Panc1 (cell line): ENCODE data around the gene RSPH1. TPM values are rescaled to one million over a fixed set of nuclear protein-coding genes. Genes with fewer than 3 reads are reported as not detected.

Experiments
- ATAC-seq: fragments of 200-7000 bp; cut with Tn5 transposase; 2 replicates; pipeline ENCODE4 v1.9.1; 2020; ENCODE audit warnings: mild to moderate bottlenecking, moderate library complexity
- BruUV-seq: library from RNA; stranded (reverse); fragments of 400-500 nt; replicated peaks from 2 replicates; lab custom pipeline; 2021; lab: Mats Ljungman, UMichigan
- CTCF ChIA-PET: fragments of 300-600 bp; sonication (Branson Sonifier 250); formaldehyde crosslinking; loops from one replicate; lab custom pipeline; 2022; ENCODE audit warnings: antibody characterized with exemption; lab: Charles Lee
- POLR2A ChIA-PET: fragments of 300-600 bp; sonication (Branson Sonifier 250); formaldehyde crosslinking; loops from one replicate; lab custom pipeline; 2022; ENCODE audit warnings: antibody characterized with exemption; lab: Charles Lee
- DNase-seq: peaks from one replicate; pipeline ENCODE4 v3.0.0-alpha.2; 2010; ENCODE audit warnings: low read depth, low spot score
- H3K27ac ChIP-seq: 2 replicates; pipeline ENCODE4 v1.5.1; 2011; ENCODE audit warnings: mild to moderate bottlenecking, low read length, inconsistent platforms
- H3K27me3 ChIP-seq: fragments of 200-500 bp; sonication (Bioruptor generic); 2 replicates; pipeline ENCODE4 v1.6.0; 2014; ENCODE audit warnings: low read length, inconsistent platforms; ENCODE audit not compliant: control insufficient read depth, insufficient read depth
- H3K36me3 ChIP-seq: fragments of 200-500 bp; sonication (Bioruptor generic); 2 replicates; pipeline ENCODE4 v1.5.1; 2014; ENCODE audit warnings: inconsistent platforms, mild to moderate bottlenecking, low read length, moderate library complexity; ENCODE audit not compliant: control insufficient read depth, insufficient read depth
- H3K4me1 ChIP-seq: 2 replicates; pipeline ENCODE4 v1.5.1; 2011; ENCODE audit warnings: inconsistent platforms, mild to moderate bottlenecking, low read length, moderate library complexity; ENCODE audit not compliant: control insufficient read depth, insufficient read depth
- H3K4me3 ChIP-seq, 2 experiments: 2 replicates each; pipeline ENCODE4 v1.5.1; 2011 to 2012; ENCODE audit warnings: low read depth in 2 of 2, low read length in 2 of 2, mild to moderate bottlenecking in 2 of 2, inconsistent platforms in 1 of 2, moderate library complexity in 1 of 2
- H3K9me3 ChIP-seq: fragments of 200-500 bp; sonication (Bioruptor generic); 2 replicates; pipeline ENCODE4 v1.5.1; 2014; ENCODE audit warnings: low read depth, mild to moderate bottlenecking, inconsistent platforms, low read length, moderate library complexity; ENCODE audit not compliant: control insufficient read depth, insufficient read depth
- CTCF ChIP-seq: fragments of 450-650 bp; IDR thresholded peaks from 2 replicates; pipeline ENCODE4 v1.5.1; 2017; ENCODE audit warnings: mild to moderate bottlenecking
- POLR2AphosphoS5 ChIP-seq: IDR thresholded peaks from 2 replicates; pipeline ENCODE4 v1.6.1; 2012; ENCODE audit warnings: mild to moderate bottlenecking, low read depth, low read length, moderate library complexity
- REST ChIP-seq, 2 experiments: IDR thresholded peaks; 2 replicates each; pipeline ENCODE4 v1.6.1; 2011 to 2012; ENCODE audit warnings: low read depth in 2 of 2, control low read depth in 1 of 2, low read length in 1 of 2, mild to moderate bottlenecking in 1 of 2, moderate library complexity in 1 of 2; ENCODE audit not compliant: insufficient read depth in 1 of 2
- SIN3A ChIP-seq: IDR thresholded peaks from 2 replicates; pipeline ENCODE4 v1.6.1; 2012; ENCODE audit warnings: low read depth, mild to moderate bottlenecking, low read length, moderate library complexity, borderline replicate concordance; ENCODE audit not compliant: insufficient read depth
- TCF7L2 ChIP-seq: IDR thresholded peaks from 2 replicates; pipeline ENCODE4 v1.6.1; 2011; ENCODE audit warnings: mild to moderate bottlenecking, low read depth, low read length, inconsistent platforms
- in situ Hi-C: cut with HindIII; loops from 2 replicates; pipeline ENCODE4 v1.10.0; 2016; ENCODE audit warnings: low sequenced_read_pairs, low pct_unique_long_range_greater_than_20kb
- intact Hi-C: fragments of 100-400 bp; cut with micrococcal nuclease; formaldehyde crosslinking; loops from one replicate; pipeline ENCODE4 v1.10.0; 2022; ENCODE audit not compliant: unreplicated experiment
- total RNA-seq: library from RNA; stranded (reverse); gene quantifications from one replicate; pipeline ENCODE4 v1.2.1, GENCODE V29; 2021; ENCODE audit not compliant: unreplicated experiment

Gene RSPH1
- total RNA-seq, 1 experiment from 2014 or later, result 0.46 TPM

- Histone ChIP-seq H3K27ac (no peak overlapping the region), H3K4me1 (no peaks in the 10 kb centered on the region), H3K36me3 (no peaks in the 10 kb centered on the region), H3K4me3 (no peak overlapping the region), H3K27me3 (no peaks in the 10 kb centered on the region), H3K9me3 (no peaks in the 10 kb centered on the region)
- ATAC-seq (no peak), DNase-seq (no peak)
- intact Hi-C loops (no loop called here), in situ Hi-C loops (no loop called here)
- ChIA-PET POLR2A (no interaction called here), CTCF (no interaction called here)
- TF ChIP-seq CTCF (no peak), SIN3A (no peak), TCF7L2 (no peak), REST (IDR thresholded peaks at IDR 0.05; ENCODE audit: insufficient read depth in 1 of 2, low read depth in 2 of 2, low read length in 1 of 2) (no peak), POLR2AphosphoS5 (no peak)
- BruUV-seq, result no TSS peak
Measured at GRCh38 chr21:42443181-42443785, 52.7 kb downstream of the RSPH1 start.

- ChIA-PET POLR2A (no interaction called here), CTCF (no interaction called here)
- BruUV-seq, result no TSS peak
- intact Hi-C loops (no loop called here), in situ Hi-C loops (no loop called here)
- no peak for DNase-seq
- no peaks in the 10 kb centered on the region for H3K4me1 ChIP-seq
- no peaks in the 10 kb centered on the region for H3K9me3 ChIP-seq
- H3K27me3 ChIP-seq, result no peaks in the 10 kb centered on the region
- no peak overlapping the region for H3K4me3 ChIP-seq
- no peak for TF ChIP-seq POLR2AphosphoS5
- no peak for TF ChIP-seq CTCF
- TF ChIP-seq SIN3A, result no peak
- TF ChIP-seq REST (IDR thresholded peaks at IDR 0.05; ENCODE audit: insufficient read depth in 1 of 2, low read depth in 2 of 2, low read length in 1 of 2), result no peak
- no peak for TF ChIP-seq TCF7L2
- no peak overlapping the region for H3K27ac ChIP-seq
- no peaks in the 10 kb centered on the region for H3K36me3 ChIP-seq
- ATAC-seq, result no peak
Measured at GRCh38 chr21:42441963-42442362, 54.1 kb downstream of the RSPH1 start.
